Hematopoietic multipotent progenitor cell treated with erythropoietin and hydrocortisone succinate and interleukin-3 and kit ligand, for 4 days (in vitro differentiated cells): Measurements from ENCODE around the gene LIPT1.

ENCODE experiments used
- DNase-seq: peaks from one replicate; pipeline ENCODE4 v3.0.0-alpha.2; 2015

Gene LIPT1

GRCh38 chr2:99154643-99155536 is at the start of gene LIPT1, which contains the start of gene TSGA10:
Gene LIPT1 (plus strand): TSS chr2:99154967. CDS start chr2:99161958, 6,991 bp downstream.
Gene TSGA10 (minus strand): TSS chr2:99154942. CDS start chr2:99109439, 45,503 bp downstream.
- peak; percentile 97 for DNase-seq

GRCh38 chr2:99106913-99107312 is 47.9 kb upstream of the LIPT1 start:
- peak; percentile 76 for DNase-seq

GRCh38 chr2:99111236-99111635 is 43.5 kb upstream of the LIPT1 start:
- DNase-seq: no peak

- no peak for DNase-seq
Measured at GRCh38 chr2:99111945-99112344, 42.8 kb upstream of the LIPT1 start.

- DNase-seq: no peak
Measured at GRCh38 chr2:99112617-99113016, 42.1 kb upstream of the LIPT1 start.

- no peak for DNase-seq
Measured at GRCh38 chr2:99127981-99128380, 26.8 kb upstream of the LIPT1 start.

- peak; percentile 77 for DNase-seq
Measured at GRCh38 chr2:99135044-99135556, 19.7 kb upstream of the LIPT1 start.

GRCh38 chr2:99139003-99139402 is 15.8 kb upstream of the LIPT1 start:
- no peak for DNase-seq

GRCh38 chr2:99140056-99140859 is 14.5 kb upstream of the LIPT1 start:
- DNase-seq: no peak

GRCh38 chr2:99140860-99141109 is 14.0 kb upstream of the LIPT1 start:
- DNase-seq: peak; percentile 60

GRCh38 chr2:99141110-99142108 is 13.4 kb upstream of the LIPT1 start, which contains the start of gene C2orf15:
Gene C2orf15 (plus strand): TSS chr2:99141707. CDS start chr2:99150559, 8,852 bp downstream.
- peak; percentile 97 for DNase-seq

GRCh38 chr2:99150706-99151105 is 4.1 kb upstream of the LIPT1 start:
- DNase-seq: peak; percentile 62

GRCh38 chr2:99152199-99152895 is 2.4 kb upstream of the LIPT1 start:
- no peak for DNase-seq

GRCh38 chr2:99153921-99154604 is 704 bp upstream of the LIPT1 start:
- no peak for DNase-seq

- DNase-seq: no peak
Measured at GRCh38 chr2:99156891-99157290, 2.1 kb downstream of the LIPT1 start.

- DNase-seq: no peak
Measured at GRCh38 chr2:99158599-99158998, 3.8 kb downstream of the LIPT1 start.

- no peak for DNase-seq
Measured at GRCh38 chr2:99159594-99159993, 4.8 kb downstream of the LIPT1 start.

GRCh38 chr2:99166218-99166617 is 11.5 kb downstream of the LIPT1 start:
- no peak for DNase-seq

- no peak for DNase-seq
Measured at GRCh38 chr2:99169534-99169933, 14.8 kb downstream of the LIPT1 start.

GRCh38 chr2:99171377-99172140 is 16.8 kb downstream of the LIPT1 start:
- DNase-seq: no peak
